Keratinocyte (primary cell): ENCODE measurements around the gene ACYP1. TPM values are rescaled to one million over a fixed set of nuclear protein-coding genes. Genes with fewer than 3 reads are reported as not detected.

ENCODE experiments used
- DNase-seq: peaks from one replicate; pipeline ENCODE4 v3.0.0-alpha.2; 2011; ENCODE audit warnings: low read depth, missing footprints, low spot score
- FAIRE-seq: peaks from 2 replicates; lab custom pipeline; 2011; peaks lifted over from hg19 to GRCh38; lab: Jason Lieb, UNC
- H2AFZ ChIP-seq: 2 replicates; pipeline ENCODE4 v1.6.0; 2012; ENCODE audit warnings: low read length, control low read depth, inconsistent platforms; ENCODE audit not compliant: control insufficient read depth
- H3K27ac ChIP-seq: 2 replicates; pipeline ENCODE4 v1.5.1; 2011; ENCODE audit warnings: low read length; ENCODE audit not compliant: control insufficient read depth, insufficient read depth
- H3K27me3 ChIP-seq: 3 replicates; pipeline ENCODE4 v1.6.0; 2011; ENCODE audit warnings: low read length; ENCODE audit not compliant: control insufficient read depth, insufficient read depth; ENCODE audit errors: extremely low read depth
- H3K36me3 ChIP-seq, 2 experiments: 2 replicates in 1 of 2; 3 replicates in 1 of 2; pipeline ENCODE4 v1.5.1; 2011; ENCODE audit warnings: low read length in 2 of 2, mild to moderate bottlenecking in 1 of 2; ENCODE audit not compliant: control insufficient read depth in 2 of 2, insufficient read depth in 2 of 2; ENCODE audit errors: extremely low read depth in 1 of 2
- H3K4me1 ChIP-seq: 3 replicates; pipeline ENCODE4 v1.5.1; 2011; ENCODE audit warnings: low read length; ENCODE audit not compliant: control insufficient read depth, insufficient read depth; ENCODE audit errors: extremely low read depth
- H3K4me2 ChIP-seq: 3 replicates; pipeline ENCODE4 v1.6.0; 2011; ENCODE audit warnings: low read depth, low read length; ENCODE audit not compliant: control insufficient read depth, insufficient read depth; ENCODE audit errors: extremely low read depth
- H3K4me3 ChIP-seq, 3 experiments: fragments of 200-600 bp in 1 of 3; sonication (generic) in 1 of 3; 2 replicates in 2 of 3; 3 replicates in 1 of 3; pipeline ENCODE4 v1.5.1; 2011 to 2016; ENCODE audit warnings: low read length in 3 of 3, mild to moderate bottlenecking in 3 of 3, control low read depth in 2 of 3, inconsistent platforms in 1 of 3, low read depth in 1 of 3, mixed read lengths in 1 of 3, mixed run types in 1 of 3, moderate library complexity in 1 of 3; ENCODE audit not compliant: control insufficient read depth in 2 of 3, insufficient read depth in 2 of 3; ENCODE audit errors: extremely low read depth in 1 of 3
- H3K79me2 ChIP-seq: 2 replicates; pipeline ENCODE4 v1.6.0; 2012; ENCODE audit warnings: low read length; ENCODE audit not compliant: control insufficient read depth, insufficient read depth
- H3K9ac ChIP-seq: 3 replicates; pipeline ENCODE4 v1.6.0; 2011; ENCODE audit warnings: low read length; ENCODE audit not compliant: control insufficient read depth, insufficient read depth; ENCODE audit errors: extremely low read depth
- H3K9me1 ChIP-seq: 3 replicates; pipeline ENCODE4 v1.6.0; 2011; ENCODE audit warnings: low read length; ENCODE audit not compliant: control insufficient read depth, insufficient read depth; ENCODE audit errors: extremely low read depth
- H3K9me3 ChIP-seq: 2 replicates; pipeline ENCODE4 v1.5.1; 2012; ENCODE audit warnings: low read depth, low read length; ENCODE audit not compliant: control insufficient read depth
- H4K20me1 ChIP-seq: 3 replicates; pipeline ENCODE4 v1.6.0; 2011; ENCODE audit warnings: low read length; ENCODE audit not compliant: control insufficient read depth, insufficient read depth; ENCODE audit errors: extremely low read depth
- EZH2 ChIP-seq: IDR thresholded peaks from one replicate; pipeline ENCODE4 v1.6.1; 2012; ENCODE audit warnings: inconsistent platforms, mild to moderate bottlenecking, low read length, moderate library complexity
- dilution Hi-C: fragments of 300-500 bp; cut with MboI; formaldehyde crosslinking; loops from one replicate; pipeline ENCODE4 v1.7.0; 2020; ENCODE audit warnings: low sequenced_read_pairs; ENCODE audit not compliant: extremely low pct_ligation_motif_present
- polyA plus RNA-seq, 5 experiments: library from polyadenylated mRNA; depleted of rRNA in 3 of 5; stranded (reverse) in 3 of 5; stranded (forward) in 1 of 5; unstranded in 1 of 5; fragments of >200 nt; gene quantifications; 1 replicate in 1 of 5; 2 replicates in 3 of 5; 3 replicates in 1 of 5; pipeline versions ENCODE4 v1.2.1 to v1.2.3, GENCODE V29; 2011 to 2012; ENCODE audit warnings: missing spikeins in 2 of 5, low read depth in 1 of 5, low replicate concordance in 1 of 5
- TF ChIP-seq, protein P1 (sequence below), 3 experiments: IDR thresholded peaks in 1 of 3; conservative IDR thresholded peaks in 1 of 3; optimal IDR thresholded peaks in 1 of 3; 2 replicates in 2 of 3; 3 replicates in 1 of 3; pipeline versions ENCODE3 to v1.5.1; 2011; ENCODE audit warnings: low read length in 3 of 3, mild to moderate bottlenecking in 3 of 3, moderate library complexity in 2 of 3, control low read depth in 1 of 3, inconsistent platforms in 1 of 3; ENCODE audit not compliant: insufficient read depth in 2 of 3; ENCODE audit errors: extremely low read depth in 1 of 3

Gene ACYP1
- polyA plus RNA-seq, 1 donor (not counting 4 experiments of a cell fraction or from before 2014, with no cell fraction given), result 32.9 TPM

DNA sequence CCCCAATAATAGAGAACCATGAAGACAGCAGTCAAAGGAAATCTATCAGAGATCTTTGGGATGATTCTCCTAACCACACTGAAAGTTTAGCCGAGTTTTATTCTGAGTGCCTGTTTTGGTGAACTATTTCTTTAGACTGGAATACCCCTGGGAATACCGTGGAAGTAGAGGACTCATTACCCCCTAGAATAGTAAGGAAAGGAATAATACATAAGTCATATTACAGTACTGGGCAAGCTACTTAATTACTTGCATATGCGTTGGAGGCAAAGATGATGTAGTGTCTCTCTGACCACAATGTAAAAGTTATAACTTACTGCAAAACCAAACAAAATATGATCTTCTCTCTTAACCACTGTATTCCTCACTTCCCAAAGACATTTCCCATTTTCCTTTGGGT, 31.1 kb upstream of the ACYP1 start:
- Histone ChIP-seq H3K9ac (no peak overlapping the region), H3K4me2 (no peak overlapping the region), H3K9me1 (no peaks in the 10 kb centered on the region), H3K36me3 (peaks cover 6 to 14% of the 10 kb centered on the region in 2 experiments), H3K4me1 (no peaks in the 10 kb centered on the region), H3K27me3 (no peaks in the 10 kb centered on the region), H3K9me3 (no peaks in the 10 kb centered on the region), H3K4me3 (no peak overlapping the region), H2AFZ (no peak overlapping the region), H3K27ac (no peak overlapping the region), H3K79me2 (no peaks in the 10 kb centered on the region), H4K20me1 (no peaks in the 10 kb centered on the region)
- dilution Hi-C loops, result no loop called here
- TF ChIP-seq, protein P1, sequence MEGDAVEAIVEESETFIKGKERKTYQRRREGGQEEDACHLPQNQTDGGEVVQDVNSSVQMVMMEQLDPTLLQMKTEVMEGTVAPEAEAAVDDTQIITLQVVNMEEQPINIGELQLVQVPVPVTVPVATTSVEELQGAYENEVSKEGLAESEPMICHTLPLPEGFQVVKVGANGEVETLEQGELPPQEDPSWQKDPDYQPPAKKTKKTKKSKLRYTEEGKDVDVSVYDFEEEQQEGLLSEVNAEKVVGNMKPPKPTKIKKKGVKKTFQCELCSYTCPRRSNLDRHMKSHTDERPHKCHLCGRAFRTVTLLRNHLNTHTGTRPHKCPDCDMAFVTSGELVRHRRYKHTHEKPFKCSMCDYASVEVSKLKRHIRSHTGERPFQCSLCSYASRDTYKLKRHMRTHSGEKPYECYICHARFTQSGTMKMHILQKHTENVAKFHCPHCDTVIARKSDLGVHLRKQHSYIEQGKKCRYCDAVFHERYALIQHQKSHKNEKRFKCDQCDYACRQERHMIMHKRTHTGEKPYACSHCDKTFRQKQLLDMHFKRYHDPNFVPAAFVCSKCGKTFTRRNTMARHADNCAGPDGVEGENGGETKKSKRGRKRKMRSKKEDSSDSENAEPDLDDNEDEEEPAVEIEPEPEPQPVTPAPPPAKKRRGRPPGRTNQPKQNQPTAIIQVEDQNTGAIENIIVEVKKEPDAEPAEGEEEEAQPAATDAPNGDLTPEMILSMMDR (optimal IDR thresholded peaks at IDR 0.05 in 1 of 3, IDR thresholded peaks at IDR 0.05 in 1 of 3, conservative IDR thresholded peaks at IDR 0.05 in 1 of 3; ENCODE audit: extremely low read depth in 1 of 3, insufficient read depth in 2 of 3, low read length in 3 of 3), result no peak
- no peak for TF ChIP-seq EZH2
- FAIRE-seq (no peak), DNase-seq (no peak)

- H3K27ac ChIP-seq, result no peak overlapping the region
- no peaks in the 10 kb centered on the region for H3K4me1 ChIP-seq
- H3K4me3 ChIP-seq, result no peak overlapping the region
- dilution Hi-C loops, result no loop called here
- peaks cover 10 to 13% of the 10 kb centered on the region in 2 experiments for H3K36me3 ChIP-seq
- TF ChIP-seq EZH2, result no peak
- TF ChIP-seq, protein P1 (optimal IDR thresholded peaks at IDR 0.05 in 1 of 3, IDR thresholded peaks at IDR 0.05 in 1 of 3, conservative IDR thresholded peaks at IDR 0.05 in 1 of 3; ENCODE audit: extremely low read depth in 1 of 3, insufficient read depth in 2 of 3, low read length in 3 of 3), result no peak
- H3K27me3 ChIP-seq, result no peaks in the 10 kb centered on the region
- H3K9me1 ChIP-seq, result no peaks in the 10 kb centered on the region
- H3K79me2 ChIP-seq, result no peaks in the 10 kb centered on the region
- no peak for DNase-seq
- no peak overlapping the region for H2AFZ ChIP-seq
- H4K20me1 ChIP-seq, result no peaks in the 10 kb centered on the region
- FAIRE-seq, result no peak
- no peaks in the 10 kb centered on the region for H3K9me3 ChIP-seq
- H3K9ac ChIP-seq, result no peak overlapping the region
- H3K4me2 ChIP-seq, result no peak overlapping the region
These were observed 28.9 kb upstream of the ACYP1 start for GRCh38 chr14:75092698-75093097.
